GM18505 (cell line): ENCODE measurements around the gene SLC41A3.
"Not testable (repeated sequence)": the region's sequence is repeated elsewhere in the genome, so short reads cannot be mapped to it uniquely, and the experiment has no call there.

Experiments
- ATAC-seq: cut with Tn5 transposase; IDR thresholded peaks from one replicate; pipeline ENCODE4 v1.9.1; 2021; ENCODE audit not compliant: unreplicated experiment
- POLR2A ChIP-seq: IDR thresholded peaks from 4 replicates; pipeline ENCODE4 v1.6.1; 2011; ENCODE audit warnings: borderline replicate concordance; ENCODE audit not compliant: insufficient read depth, insufficient read length; ENCODE audit errors: extremely low read depth

The SLC41A3 gene

DNA sequence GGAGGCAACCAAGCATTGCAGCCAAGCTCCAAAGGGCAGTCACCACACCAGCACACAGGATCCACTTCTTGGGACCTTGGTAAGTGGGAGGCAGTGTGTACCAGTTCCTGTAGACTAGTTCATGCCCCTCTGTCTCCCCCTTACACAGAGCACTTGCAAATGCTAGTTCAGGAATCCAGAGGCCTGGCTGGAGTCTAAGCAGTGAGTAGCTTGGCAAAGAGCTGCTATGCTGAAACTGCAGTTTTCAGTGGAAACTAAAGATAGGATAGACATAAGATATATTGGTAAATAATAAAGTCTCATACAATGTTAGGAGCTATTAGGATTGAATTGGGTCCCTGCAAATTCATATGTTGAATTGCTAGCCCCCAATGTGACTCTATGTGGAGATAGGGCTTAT, 13.9 kb upstream of the SLC41A3 start:
- ATAC-seq = no peak

GRCh38 chr3:126096274-126096673, 12.3 kb upstream of the SLC41A3 start:
- ATAC-seq = not testable (repeated sequence)

More for the DNA sequence above, 13.9 kb upstream of the SLC41A3 start:
- no peak for TF ChIP-seq POLR2A

DNA sequence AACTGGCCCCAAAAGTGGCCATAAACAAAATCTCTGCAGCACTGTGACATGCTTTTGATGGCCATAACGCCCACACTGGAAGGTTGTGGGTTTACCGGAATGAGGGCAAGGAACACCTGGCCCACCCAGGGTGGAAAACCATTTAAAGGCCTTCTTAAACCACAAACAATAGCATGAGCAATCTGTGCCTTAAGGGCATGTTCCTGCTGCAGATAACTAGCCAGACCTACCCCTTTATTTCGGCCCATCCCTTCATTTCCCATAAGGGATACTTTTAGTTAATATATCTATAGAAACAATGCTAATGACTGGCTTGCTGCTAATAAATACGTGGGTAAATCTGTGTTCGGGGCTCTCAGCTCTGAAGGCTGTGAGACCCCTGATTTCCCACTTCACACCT, 8.2 kb upstream of the SLC41A3 start:
- not testable (repeated sequence) for ATAC-seq

DNA sequence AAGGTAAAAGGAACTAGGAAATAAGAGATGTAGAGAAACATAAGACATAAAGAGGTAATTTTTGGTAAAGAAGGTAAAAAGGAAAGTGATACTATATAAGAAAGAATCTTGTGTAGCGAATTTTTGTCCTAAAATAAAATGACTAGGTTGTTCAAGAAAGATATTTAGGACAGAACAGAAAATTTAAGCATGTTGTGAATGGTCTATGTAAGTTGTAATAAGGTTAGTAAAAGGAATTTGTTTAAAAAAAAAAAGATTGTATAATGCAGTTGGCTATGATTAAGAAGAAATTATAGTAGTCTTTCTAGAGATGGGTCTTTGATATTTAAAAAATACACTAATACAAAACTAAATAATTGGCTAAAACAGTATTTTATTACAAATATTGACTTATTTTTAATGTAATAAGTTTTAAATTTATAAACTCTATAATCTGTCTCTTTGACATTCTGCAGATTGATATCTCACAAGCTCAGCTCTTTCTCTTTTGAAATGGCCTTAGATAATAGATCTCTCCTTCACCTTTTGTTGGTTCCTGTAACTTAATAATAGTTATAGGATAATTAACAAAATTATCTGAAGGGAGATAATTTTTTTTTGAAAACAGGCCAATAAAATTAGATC, 3.7 kb upstream of the SLC41A3 start:
- no peak for TF ChIP-seq POLR2A
- ATAC-seq = no peak

DNA sequence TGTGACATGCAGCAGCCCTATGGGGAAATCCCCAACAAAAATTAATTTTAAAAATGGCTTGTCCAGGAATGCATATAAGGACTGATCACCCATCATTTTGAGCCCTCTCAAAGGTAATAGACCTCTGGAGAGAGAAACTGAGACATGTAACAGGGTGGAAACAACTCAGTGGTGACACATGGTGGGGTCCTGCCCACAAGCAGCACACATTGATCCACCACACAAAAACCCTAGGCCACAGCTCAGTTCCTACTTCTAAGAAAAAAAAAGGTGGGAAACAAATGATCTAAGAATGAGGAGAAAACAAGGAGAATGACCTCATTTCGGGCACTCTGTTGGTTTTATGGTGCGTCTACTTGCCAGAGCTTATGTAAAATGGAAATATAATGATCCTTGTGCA, 1.9 kb upstream of the SLC41A3 start:
- no peak for TF ChIP-seq POLR2A
- no peak for ATAC-seq

DNA sequence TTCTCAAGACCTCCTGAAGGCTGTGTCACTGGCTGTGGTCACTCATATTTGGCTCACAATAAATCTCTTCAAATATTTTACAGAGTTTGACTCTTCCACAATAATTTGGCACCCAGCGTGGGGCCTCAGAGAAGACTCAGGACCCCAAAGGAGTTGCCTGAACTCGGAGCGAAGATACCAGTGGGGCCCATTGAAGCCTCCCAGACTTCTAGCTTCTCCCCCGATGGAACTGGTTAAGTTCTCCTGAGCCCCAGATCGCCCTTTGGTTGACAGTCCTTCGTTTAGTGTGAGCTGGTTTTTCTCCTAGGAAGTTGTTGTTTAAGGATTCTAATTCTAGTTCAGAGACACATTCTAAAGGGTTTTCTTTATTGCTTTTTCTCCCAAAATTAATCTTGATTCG, 1.4 kb upstream of the SLC41A3 start:
- no peak for TF ChIP-seq POLR2A
- ATAC-seq = no peak

DNA sequence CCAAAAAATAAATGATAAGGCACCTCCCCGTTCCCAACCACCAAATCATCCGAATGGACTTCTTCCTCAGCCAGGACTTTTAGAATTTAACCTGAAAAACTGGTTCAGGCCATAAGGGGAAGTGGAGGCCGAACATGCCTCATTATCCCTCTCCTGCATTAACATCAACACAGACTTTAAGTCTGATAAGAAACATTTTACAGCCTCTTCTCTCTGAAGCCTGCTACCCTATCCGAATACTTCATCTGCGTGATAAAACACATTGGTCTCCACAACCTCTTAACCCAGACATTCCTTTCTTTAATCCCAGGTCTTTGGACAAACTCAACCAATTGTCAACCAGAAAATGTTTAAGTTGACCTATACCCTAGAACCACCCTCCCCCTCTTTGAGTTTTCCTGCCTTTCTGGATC, 850 bp upstream of the SLC41A3 start:
- TF ChIP-seq POLR2A = no peak
- ATAC-seq = no peak

GRCh38 chr3:126083511-126083912, 412 bp downstream of the SLC41A3 start:
- peak; percentile 20 for ATAC-seq

DNA sequence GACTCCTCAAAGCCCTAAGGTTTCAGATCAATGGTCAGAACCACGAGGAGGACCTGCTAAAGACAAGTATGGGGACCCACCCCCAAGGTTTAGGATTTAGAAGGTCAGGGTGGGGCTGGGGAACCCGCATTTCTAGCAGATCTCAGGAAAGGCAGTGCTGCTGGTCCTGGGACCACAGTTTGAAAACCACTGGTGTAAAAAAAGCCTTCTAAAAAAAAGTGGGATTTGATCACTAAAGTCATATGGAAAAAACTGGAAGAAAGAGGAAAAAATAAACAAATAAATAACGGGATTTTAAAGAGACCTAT, 832 bp downstream of the SLC41A3 start:
- ATAC-seq = no peak

More at GRCh38 chr3:126083511-126083912, 412 bp downstream of the SLC41A3 start:
- TF ChIP-seq POLR2A = no peak

DNA sequence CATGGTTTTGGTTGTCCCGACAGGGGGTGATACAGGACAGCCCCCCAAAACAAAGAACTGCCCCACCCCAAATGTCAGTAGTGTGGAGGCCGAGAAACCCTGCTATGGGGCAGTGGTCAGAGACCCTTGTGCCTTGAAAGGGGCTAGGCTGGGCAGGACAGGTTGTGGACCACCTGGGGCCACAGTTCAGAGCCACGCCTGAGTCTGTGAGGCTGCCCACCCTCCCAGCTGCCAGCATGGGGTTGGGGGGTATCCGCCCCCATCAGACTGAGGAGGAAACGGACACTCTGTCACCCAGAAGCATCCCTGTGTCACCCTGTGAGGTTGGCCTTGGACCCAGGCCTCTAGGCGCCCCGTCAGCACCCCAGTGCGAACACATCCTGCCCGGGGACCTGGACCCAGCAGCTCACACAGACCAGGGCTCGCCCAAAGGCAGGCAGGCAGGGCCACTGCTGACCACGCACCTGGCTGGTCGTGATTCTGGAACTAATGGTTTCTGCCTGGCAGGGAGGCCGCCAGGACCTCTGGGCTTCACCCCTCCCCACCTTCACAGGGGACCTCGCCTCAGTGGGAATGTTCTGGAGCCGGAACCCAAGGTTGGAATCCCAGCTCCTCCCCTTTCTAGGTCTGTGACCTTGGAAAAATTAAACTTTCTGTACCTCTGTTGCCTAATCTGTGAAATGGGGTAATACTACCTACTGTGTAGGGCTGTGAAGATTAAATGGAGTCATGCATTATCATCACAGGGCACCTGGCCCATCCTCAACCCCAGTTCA, 1.4 kb downstream of the SLC41A3 start:
- no peak for ATAC-seq
- TF ChIP-seq POLR2A = no peak

More for the DNA sequence above, 832 bp downstream of the SLC41A3 start:
- TF ChIP-seq POLR2A = no peak

DNA sequence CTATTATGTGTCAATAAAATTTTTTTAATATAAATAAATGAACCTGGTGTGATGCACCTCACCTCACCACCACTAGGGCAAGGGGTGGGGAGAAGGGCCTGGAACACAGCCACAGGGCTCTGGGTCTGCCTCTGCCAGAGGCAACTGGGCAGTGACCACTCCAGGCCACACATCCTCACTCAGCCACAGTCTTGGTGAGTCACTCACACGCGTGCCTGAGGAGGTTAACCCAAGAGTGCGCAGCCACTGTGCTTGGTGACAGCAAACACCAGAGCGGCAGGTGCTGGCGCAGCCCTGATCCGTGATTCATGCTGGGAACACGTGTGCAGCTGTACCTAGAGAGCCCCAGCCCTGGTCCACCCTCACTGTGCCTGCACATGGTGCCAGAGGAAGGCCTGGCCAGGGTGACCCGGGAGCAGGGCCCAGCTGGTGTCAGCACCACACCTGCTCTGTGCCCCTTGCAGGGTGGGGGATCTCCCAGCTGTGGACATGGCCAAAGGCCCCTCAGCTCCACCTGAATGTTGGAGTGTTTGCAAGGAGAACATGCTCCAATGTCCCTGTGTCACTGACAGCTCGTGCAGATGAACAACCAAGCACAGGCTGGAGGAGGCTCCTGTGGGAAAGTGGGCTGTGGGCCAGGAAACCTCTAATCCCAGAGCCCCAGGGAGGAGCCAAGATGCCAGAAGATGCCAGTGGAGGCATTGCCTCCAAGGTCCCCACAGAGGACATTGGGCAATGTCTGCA, 2.1 kb downstream of the SLC41A3 start:
- TF ChIP-seq POLR2A = no peak
- ATAC-seq = no peak

- no peak for ATAC-seq
- no peak for TF ChIP-seq POLR2A
Observed at GRCh38 chr3:126080970-126081369, 3.0 kb downstream of the SLC41A3 start.

DNA sequence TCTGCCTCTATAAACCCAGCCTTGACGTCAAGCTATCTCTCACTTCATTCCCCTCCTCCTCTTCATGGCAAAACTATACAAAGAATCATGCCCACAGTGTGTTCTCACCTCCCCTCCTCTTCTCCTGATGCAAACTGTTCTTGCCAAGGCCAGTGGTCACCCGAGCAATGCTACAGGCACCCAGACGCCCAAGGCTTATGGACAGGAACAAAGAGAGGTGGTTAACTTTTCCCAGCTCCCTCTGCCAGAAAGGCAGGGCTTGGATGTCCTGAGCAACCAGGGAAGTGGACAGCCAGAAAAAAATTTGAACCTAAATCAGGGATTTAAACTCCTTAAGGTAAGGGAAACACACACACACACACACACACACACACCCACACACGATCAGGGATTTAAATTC, 5.1 kb downstream of the SLC41A3 start:
- TF ChIP-seq POLR2A = no peak

DNA sequence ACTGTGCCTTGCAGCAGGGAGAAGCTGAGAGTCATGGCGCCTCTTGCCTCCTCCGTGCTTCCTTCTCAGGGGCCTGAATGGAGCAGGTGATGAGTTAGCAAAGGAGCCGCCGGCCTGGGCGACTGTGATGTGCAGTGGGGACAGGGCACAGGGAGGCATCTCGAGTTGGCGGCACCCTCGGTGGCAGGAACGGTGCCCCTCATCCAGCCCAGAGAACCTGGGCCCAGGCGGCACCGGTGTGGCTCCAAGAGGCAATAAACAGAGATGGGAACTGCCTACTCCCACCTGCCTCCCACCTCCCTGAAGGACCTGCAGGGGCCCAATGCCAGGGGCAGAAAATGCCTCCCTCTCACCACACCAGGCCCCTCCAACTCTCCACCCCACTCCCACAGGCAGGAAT, 6.2 kb downstream of the SLC41A3 start:
- no peak for ATAC-seq
- no peak for TF ChIP-seq POLR2A

More for the DNA sequence above, 5.1 kb downstream of the SLC41A3 start:
- ATAC-seq = no peak
